GM23338 (cell line): ENCODE data around the gene ADCYAP1R1. TPM values are rescaled to one million over a fixed set of nuclear protein-coding genes. Genes with fewer than 3 reads are reported as not detected.

Experiments used
- ATAC-seq: fragments of 200-7000 bp; cut with Tn5 transposase; 3 replicates; pipeline ENCODE4 v1.9.1; 2020
- DNase-seq: peaks from one replicate; pipeline ENCODE4 v3.0.0-alpha.2; 2015; ENCODE audit warnings: low spot score
- H2AFZ ChIP-seq: fragments of 200-600 bp; sonication (generic); 2 replicates; pipeline ENCODE4 v1.8.0; 2016; ENCODE audit warnings: antibody characterized with exemption, mild to moderate bottlenecking, moderate library complexity
- H3F3A ChIP-seq: fragments of 200-600 bp; sonication (generic); replicated peaks from 2 replicates; pipeline ENCODE4 v1.8.0; 2017; ENCODE audit warnings: antibody characterized with exemption, mixed run types, low read depth
- H3K27ac ChIP-seq: fragments of 200-600 bp; sonication (generic); 2 replicates; pipeline ENCODE4 v1.6.1; 2016; ENCODE audit warnings: low read depth
- H3K27me3 ChIP-seq: fragments of 200-600 bp; sonication (generic); 2 replicates; pipeline ENCODE4 v1.8.0; 2016; ENCODE audit warnings: mild to moderate bottlenecking, mixed run types, moderate library complexity; ENCODE audit not compliant: insufficient read depth
- H3K36me3 ChIP-seq: fragments of 200-600 bp; sonication (generic); 2 replicates; pipeline ENCODE4 v1.8.0; 2016; ENCODE audit warnings: mild to moderate bottlenecking; ENCODE audit not compliant: insufficient read depth
- H3K4me1 ChIP-seq: fragments of 200-600 bp; sonication (generic); 2 replicates; pipeline ENCODE4 v1.8.0; 2016; ENCODE audit warnings: mild to moderate bottlenecking, moderate library complexity; ENCODE audit not compliant: insufficient read depth
- H3K4me2 ChIP-seq: fragments of 200-600 bp; sonication (generic); 2 replicates; pipeline ENCODE4 v1.7.1; 2017; ENCODE audit warnings: mixed run types
- H3K4me3 ChIP-seq: fragments of 200-600 bp; sonication (generic); 2 replicates; pipeline ENCODE4 v1.6.1; 2016; ENCODE audit warnings: mixed run types
- H3K79me2 ChIP-seq: fragments of 200-600 bp; sonication (generic); replicated peaks from 2 replicates; pipeline ENCODE4 v1.8.0; 2017; ENCODE audit warnings: mild to moderate bottlenecking; ENCODE audit not compliant: insufficient read depth
- H3K9me2 ChIP-seq: fragments of 200-600 bp; sonication (generic); 2 replicates; pipeline ENCODE4 v1.8.0; 2017; ENCODE audit not compliant: insufficient read depth
- H4K20me1 ChIP-seq: fragments of 200-600 bp; sonication (generic); replicated peaks from 2 replicates; pipeline ENCODE4 v1.8.0; 2017; ENCODE audit warnings: mild to moderate bottlenecking; ENCODE audit not compliant: insufficient read depth
- H3K27ac Mint-ChIP-seq: 2 replicates; pipeline ENCODE4 v1.8.0; 2020; ENCODE audit warnings: inconsistent platforms, mild to moderate bottlenecking, moderate library complexity, mixed read lengths
- H3K27me3 Mint-ChIP-seq: 3 replicates; pipeline ENCODE4 v1.8.0; 2022; ENCODE audit warnings: low read depth, mild to moderate bottlenecking, moderate library complexity, mixed read lengths, inconsistent platforms; ENCODE audit not compliant: insufficient read depth, poor library complexity
- H3K36me3 Mint-ChIP-seq: 3 replicates; pipeline ENCODE4 v1.8.0; 2021; ENCODE audit warnings: low read depth, mild to moderate bottlenecking, inconsistent platforms, moderate library complexity, mixed read lengths
- H3K4me1 Mint-ChIP-seq: 3 replicates; pipeline ENCODE4 v1.8.0; 2020; ENCODE audit warnings: mild to moderate bottlenecking, inconsistent platforms, mixed read lengths
- H3K4me3 Mint-ChIP-seq: 3 replicates; pipeline ENCODE4 v1.8.0; 2021; ENCODE audit warnings: moderate library complexity, mild to moderate bottlenecking, inconsistent platforms, mixed read lengths
- H3K9me3 Mint-ChIP-seq: 3 replicates; pipeline ENCODE4 v1.8.0; 2020; ENCODE audit warnings: moderate library complexity, mild to moderate bottlenecking, inconsistent platforms, mixed read lengths
- ETS1 ChIP-seq: IDR thresholded peaks from 2 replicates; pipeline ENCODE4 v1.6.1; 2016; ENCODE audit warnings: antibody characterized with exemption
- EZH2 ChIP-seq: fragments of 200-600 bp; sonication (generic); IDR thresholded peaks from one replicate; pipeline ENCODE4 v1.8.0; 2017; ENCODE audit warnings: antibody characterized with exemption, mild to moderate bottlenecking, low read depth; ENCODE audit not compliant: unreplicated experiment
- EZH2phosphoT487 ChIP-seq: fragments of 200-600 bp; sonication (generic); IDR thresholded peaks from one replicate; pipeline ENCODE4 v1.8.1; 2018; ENCODE audit warnings: antibody characterized with exemption; ENCODE audit not compliant: unreplicated experiment
- JUNB ChIP-seq: IDR thresholded peaks from one replicate; pipeline ENCODE4 v1.6.1; 2016; ENCODE audit warnings: antibody characterized with exemption; ENCODE audit not compliant: unreplicated experiment
- REST ChIP-seq: IDR thresholded peaks from one replicate; pipeline ENCODE4 v1.6.1; 2018; ENCODE audit warnings: antibody characterized with exemption; ENCODE audit not compliant: unreplicated experiment
- STAT1 ChIP-seq: IDR thresholded peaks from one replicate; pipeline ENCODE4 v1.6.1; 2016; ENCODE audit warnings: antibody characterized with exemption; ENCODE audit not compliant: unreplicated experiment
- ZNF331 ChIP-seq: fragments of 250-450 bp; sonication (Bioruptor Pico); IDR thresholded peaks from 2 replicates; pipeline ENCODE4 v1.5.0; 2020; ENCODE audit warnings: low read depth, mild to moderate bottlenecking, moderate library complexity
- ZNF462 ChIP-seq: fragments of 250-450 bp; sonication (Bioruptor Pico); IDR thresholded peaks from 2 replicates; pipeline ENCODE4 v1.5.0; 2020; ENCODE audit warnings: mild to moderate bottlenecking, moderate library complexity
- polyA plus RNA-seq: library from polyadenylated mRNA; unstranded; fragments of >200 nt; fragmentation: Nextera tagmentation; extraction: Ambion mirVana; gene quantifications from 2 replicates; pipeline ENCODE4 v1.2.1, GENCODE V29; 2016
- total RNA-seq: library from RNA; depleted of rRNA; stranded (reverse); fragments of >200 nt; shearing (Covaris generic); gene quantifications from 2 replicates; pipeline ENCODE4 v1.2.3, GENCODE V29; 2014

The ADCYAP1R1 gene
- total and polyA plus RNA-seq, 2 experiments from 2014 or later: 1.8 to 10.6 TPM

DNA sequence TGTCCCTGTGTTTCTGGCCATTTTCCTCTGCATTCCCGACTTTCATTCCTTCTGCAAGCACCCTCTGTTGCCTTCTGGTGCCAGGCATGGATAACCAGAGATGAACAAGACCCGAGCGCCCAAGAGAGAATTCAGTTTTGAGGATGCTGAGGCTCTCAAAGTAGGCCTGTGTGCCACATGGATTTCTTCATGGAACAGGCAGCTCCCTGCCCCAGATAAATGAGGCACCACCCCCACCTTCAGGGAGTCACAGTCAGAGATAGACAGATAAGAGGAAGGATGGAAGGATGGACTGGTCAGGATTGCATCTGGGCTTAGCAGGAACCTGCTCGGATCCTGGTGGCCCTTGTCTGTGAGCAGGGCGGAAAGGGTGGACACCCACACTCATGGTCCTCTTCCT lies 49.4 kb downstream of the ADCYAP1R1 start:
- Histone ChIP-seq H3K27ac (no peak overlapping the region), H3K79me2 (no peaks in the 10 kb centered on the region), H4K20me1 (no peaks in the 10 kb centered on the region), H2AFZ (no peak overlapping the region), H3K9me2 (no peaks in the 10 kb centered on the region), H3K4me3 (no peak overlapping the region), H3F3A (no peaks in the 10 kb centered on the region), H3K4me2 (no peak overlapping the region), H3K4me1 (no peaks in the 10 kb centered on the region), H3K27me3 (no peaks in the 10 kb centered on the region), H3K36me3 (no peaks in the 10 kb centered on the region)
- no peak overlapping the region for H3K4me3 Mint-ChIP-seq
- TF ChIP-seq ZNF331 (CRISPR knock-in tag) (no peak), REST (no peak), EZH2phosphoT487 (no peak), ZNF462 (CRISPR knock-in tag) (no peak), STAT1 (no peak), ETS1 (no peak), EZH2 (no peak), JUNB (no peak)
- no peaks in the 10 kb centered on the region for H3K9me3 Mint-ChIP-seq
- no peaks in the 10 kb centered on the region; the same call in 2 of the 3 replicates for H3K4me1 Mint-ChIP-seq
- DNase-seq: no peak
- ATAC-seq: no peak
- peaks cover 3% of the 10 kb centered on the region; the same call in 1 of the 3 replicates for H3K36me3 Mint-ChIP-seq
- H3K27me3 Mint-ChIP-seq: peaks cover 2% of the 10 kb centered on the region
- no peak overlapping the region for H3K27ac Mint-ChIP-seq
